GM19463 (cell line): Measurements from ENCODE around the gene CCDC171.
"Not testable (repeated sequence)": the region's sequence is repeated elsewhere in the genome, so short reads cannot be mapped to it uniquely, and the experiment has no call there.

Experiments
- ATAC-seq: cut with Tn5 transposase; IDR thresholded peaks from one replicate; pipeline ENCODE4 v1.9.1; 2021; ENCODE audit warnings: mild to moderate bottlenecking, moderate library complexity; ENCODE audit not compliant: unreplicated experiment

The CCDC171 gene

GRCh38 chr9:15746905-15747304, 194.1 kb downstream of the CCDC171 start:
- ATAC-seq = no peak

- no peak for ATAC-seq
Observed at GRCh38 chr9:15755660-15756059, 202.8 kb downstream of the CCDC171 start.

DNA sequence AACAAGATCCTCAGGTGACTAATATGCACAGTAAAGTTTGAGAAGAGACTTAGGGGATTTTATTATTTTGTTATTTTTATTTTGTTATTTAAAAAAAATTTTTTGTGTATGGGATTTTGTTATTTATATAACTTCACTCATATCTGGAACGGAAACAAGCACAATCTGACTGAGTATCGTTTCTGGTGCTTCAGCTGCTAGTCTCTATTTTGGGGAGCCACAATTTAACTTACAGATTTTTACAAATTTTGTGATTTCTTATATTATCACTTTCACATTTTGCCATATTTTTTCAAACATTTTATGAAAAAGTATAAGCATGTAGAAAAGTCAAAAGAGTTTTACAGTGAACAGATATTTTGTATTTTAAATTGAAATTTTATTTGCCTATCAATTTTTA, 208.7 kb downstream of the CCDC171 start:
- no peak for ATAC-seq

DNA sequence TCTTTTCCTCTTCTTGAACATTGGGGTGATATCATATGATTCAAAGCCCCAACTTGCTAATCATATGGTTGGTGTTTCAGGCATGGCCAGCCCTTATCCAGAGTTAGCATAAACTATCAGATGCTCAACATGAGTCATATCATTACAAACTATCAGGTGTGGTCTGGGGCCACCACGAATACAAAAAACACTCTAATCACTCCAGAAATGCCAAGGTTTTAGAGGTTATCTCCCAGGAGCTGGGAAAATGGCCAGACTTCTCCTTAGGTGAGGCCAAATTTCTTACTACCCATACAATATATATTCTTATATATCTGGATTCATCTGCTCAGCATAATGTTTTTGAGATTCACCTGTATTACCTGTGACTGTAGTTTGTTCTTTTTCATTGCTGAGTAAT, 210.5 kb downstream of the CCDC171 start:
- no peak for ATAC-seq

DNA sequence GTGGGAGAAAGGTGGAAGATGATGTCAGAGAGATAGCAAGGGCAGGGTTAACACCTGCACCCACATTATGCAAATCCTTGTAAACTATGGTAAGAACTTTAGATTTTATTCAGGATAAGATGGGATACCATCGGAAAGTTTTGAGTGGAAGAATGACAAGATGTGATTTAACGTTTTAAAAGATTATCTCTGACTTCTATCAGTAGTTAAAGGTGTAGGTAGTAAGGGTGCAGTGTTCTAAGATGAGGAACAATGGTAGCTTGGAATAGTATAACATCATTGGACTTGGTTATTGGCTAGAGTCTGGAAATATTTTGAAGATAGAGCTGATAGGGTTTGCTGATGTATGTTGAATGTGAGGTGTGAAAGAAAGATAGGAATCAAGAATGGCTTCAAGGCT, 211.3 kb downstream of the CCDC171 start:
- no peak for ATAC-seq

- ATAC-seq = no peak
Observed at GRCh38 chr9:15769547-15769946, 216.7 kb downstream of the CCDC171 start.

- no peak for ATAC-seq
Observed at GRCh38 chr9:15778861-15779260, 226.0 kb downstream of the CCDC171 start.

GRCh38 chr9:15782106-15782505, 229.3 kb downstream of the CCDC171 start:
- no peak for ATAC-seq

- no peak for ATAC-seq
Observed at GRCh38 chr9:15785584-15785983, 232.7 kb downstream of the CCDC171 start.

- no peak for ATAC-seq
Observed at GRCh38 chr9:15786616-15787015, 233.8 kb downstream of the CCDC171 start.

DNA sequence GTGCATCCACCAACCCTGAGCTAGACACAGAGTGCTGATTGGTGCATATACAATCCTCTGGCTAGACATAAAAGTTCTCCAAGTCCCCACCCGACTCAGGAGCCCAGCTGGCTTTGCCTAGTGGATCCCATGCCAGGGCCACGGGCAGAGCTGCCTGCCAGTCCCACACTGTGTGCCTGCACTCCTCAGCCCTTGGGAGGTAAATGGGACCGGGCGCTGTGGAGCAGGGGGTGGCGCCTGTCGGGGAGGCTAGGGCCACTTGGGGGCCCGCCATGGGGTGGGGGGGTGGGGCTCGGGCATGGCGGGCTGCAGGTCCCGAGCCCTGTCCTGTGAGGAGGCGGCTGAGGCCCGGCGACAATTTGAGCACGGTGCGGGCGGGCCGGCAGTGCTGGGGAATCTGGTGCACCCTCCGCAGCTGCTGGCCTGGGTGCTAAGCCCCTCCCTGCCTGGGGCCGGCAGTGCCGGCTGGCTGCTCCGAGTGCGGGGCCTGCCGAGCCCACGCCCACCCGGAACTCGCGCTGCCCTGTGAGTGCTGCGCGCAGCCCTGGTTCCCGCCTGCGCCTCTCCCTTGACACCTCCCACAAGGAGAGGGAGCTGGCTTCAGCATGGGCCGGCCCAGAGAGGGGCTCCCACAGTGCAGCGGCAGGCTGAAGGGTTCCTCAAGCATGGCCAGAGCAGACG, 257.5 kb downstream of the CCDC171 start:
- not testable (repeated sequence) for ATAC-seq

GRCh38 chr9:15813076-15813475, 260.2 kb downstream of the CCDC171 start:
- ATAC-seq = no peak

GRCh38 chr9:15824310-15824709, 271.5 kb downstream of the CCDC171 start:
- ATAC-seq = no peak

DNA sequence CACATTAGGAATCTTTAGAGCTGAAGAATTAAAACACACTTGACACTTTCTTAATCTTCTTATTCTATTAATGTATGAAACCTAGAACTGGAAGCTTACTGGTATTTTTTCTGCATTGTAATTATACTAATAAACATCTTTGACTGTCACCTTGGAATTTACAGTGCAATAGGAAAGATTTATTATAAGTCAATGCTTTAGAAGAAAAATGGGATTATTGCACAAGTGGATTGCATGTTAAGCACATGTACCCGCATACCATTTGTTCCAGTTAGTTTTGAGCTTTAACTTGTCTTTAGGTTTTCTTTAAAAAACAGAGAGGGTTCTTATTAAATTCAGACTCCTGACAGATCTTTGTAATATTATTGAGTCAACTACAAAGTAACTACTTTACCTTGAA, 278.5 kb downstream of the CCDC171 start:
- ATAC-seq = no peak

DNA sequence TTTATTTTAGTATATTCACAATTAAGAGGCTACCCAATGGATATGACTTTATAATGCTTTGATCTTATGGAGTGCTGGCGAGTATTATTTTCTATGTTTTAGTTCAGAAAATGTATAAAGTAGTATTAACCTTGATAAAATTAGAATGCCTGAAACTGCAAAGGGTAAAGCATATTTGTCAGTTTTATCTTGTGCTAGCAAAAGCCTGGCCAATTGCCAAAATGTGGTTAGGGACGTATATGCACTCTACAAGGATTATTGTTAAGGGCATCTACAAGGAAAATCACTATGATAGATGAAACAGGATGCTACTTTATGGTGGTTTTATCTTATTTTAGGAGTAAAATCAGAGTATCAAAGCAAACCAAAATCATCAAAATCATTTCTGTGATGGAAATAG, 281.7 kb downstream of the CCDC171 start:
- no peak for ATAC-seq

GRCh38 chr9:15837079-15837679, 284.3 kb downstream of the CCDC171 start:
- ATAC-seq = peak; percentile 91

- ATAC-seq = no peak
Observed at GRCh38 chr9:15842051-15842450, 289.2 kb downstream of the CCDC171 start.

DNA sequence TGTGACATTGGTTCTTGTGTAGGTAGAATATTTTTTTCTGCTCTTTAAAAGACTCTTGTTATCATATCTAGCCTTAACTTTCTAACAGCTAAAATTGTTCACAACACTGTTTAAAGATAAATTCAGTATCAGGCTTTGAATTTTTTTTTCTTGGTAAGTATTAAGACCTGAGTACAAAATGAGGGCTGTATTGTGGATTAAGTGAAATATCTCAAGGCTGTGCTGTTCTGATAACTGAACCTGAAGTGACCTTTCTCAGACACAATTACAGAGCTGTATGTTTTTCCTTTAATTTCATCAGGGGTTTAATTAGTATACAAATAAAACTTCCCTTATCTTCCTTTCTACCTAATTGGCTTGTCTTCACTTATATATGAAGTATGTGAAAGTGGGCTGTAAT, 290.5 kb downstream of the CCDC171 start:
- no peak for ATAC-seq

- no peak for ATAC-seq
Observed at GRCh38 chr9:15843931-15844330, 291.1 kb downstream of the CCDC171 start.

DNA sequence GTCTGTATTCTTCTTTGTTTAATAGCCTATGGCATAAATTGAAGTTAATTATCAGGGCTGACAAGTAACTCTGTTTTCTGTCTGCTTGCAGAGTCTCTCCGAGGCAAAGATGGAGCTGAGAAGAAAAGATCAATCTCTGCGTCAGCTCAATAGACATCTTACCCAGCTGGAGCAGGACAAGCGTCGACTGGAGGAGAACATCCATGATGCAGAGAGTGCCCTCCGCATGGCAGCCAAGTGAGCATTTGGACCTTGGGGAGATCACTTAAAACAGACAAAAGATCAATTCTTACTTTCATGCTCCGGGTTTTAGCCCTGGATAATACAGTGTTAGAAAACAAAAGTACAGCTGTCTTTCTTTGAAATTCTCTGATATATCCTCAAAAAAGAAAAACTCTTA, 293.8 kb downstream of the CCDC171 start:
- no peak for ATAC-seq

DNA sequence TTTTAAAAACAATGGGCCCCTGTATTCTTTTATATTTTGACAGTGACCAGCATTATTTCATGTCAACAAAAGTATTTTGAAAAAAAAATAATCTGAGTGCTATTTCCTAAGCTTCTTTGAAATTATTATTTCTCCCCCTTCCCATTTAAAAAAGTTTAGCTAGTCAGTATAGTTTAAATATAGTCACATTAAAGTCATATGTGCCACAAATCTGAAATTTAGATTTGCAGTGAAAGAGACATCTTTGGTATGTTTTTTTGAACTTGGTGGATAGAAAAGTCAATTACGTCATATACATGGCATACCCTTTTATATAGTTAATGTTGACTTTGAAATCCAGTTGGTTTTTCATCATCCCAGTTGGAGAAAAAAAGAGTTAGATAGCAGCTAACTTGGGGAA, 297.0 kb downstream of the CCDC171 start:
- ATAC-seq = no peak

- no peak for ATAC-seq
Observed at GRCh38 chr9:15851766-15852165, 298.9 kb downstream of the CCDC171 start.

- ATAC-seq = no peak
Observed at GRCh38 chr9:15856591-15856990, 303.7 kb downstream of the CCDC171 start.
